22Rv1 (cell line): ENCODE measurements around the gene PSMC3.

Source experiments
- H3K27ac ChIP-seq: fragments of 450-650 bp; 2 replicates; pipeline ENCODE4 v1.5.1; 2017
- CTCF ChIP-seq: fragments of 450-650 bp; IDR thresholded peaks from 2 replicates; pipeline ENCODE4 v1.5.1; 2017; ENCODE audit warnings: mild to moderate bottlenecking
- ZFX ChIP-seq: fragments of 450-650 bp; IDR thresholded peaks from 2 replicates; pipeline ENCODE4 v1.6.1; 2017; ENCODE audit warnings: antibody characterized with exemption, borderline replicate concordance

The PSMC3 gene

GRCh38 chr11:47393163-47394049 lies 32.8 kb downstream of the PSMC3 start:
- H3K27ac ChIP-seq, result no peak overlapping the region
- no peak for TF ChIP-seq ZFX
- TF ChIP-seq CTCF, result no peak

GRCh38 chr11:47392546-47393162 lies 33.6 kb downstream of the PSMC3 start:
- H3K27ac ChIP-seq, result no peak overlapping the region
- TF ChIP-seq CTCF, result no peak
- TF ChIP-seq ZFX, result no peak

- no peak for TF ChIP-seq ZFX
- no peak for TF ChIP-seq CTCF
- no peak overlapping the region for H3K27ac ChIP-seq
These were observed 34.4 kb downstream of the PSMC3 start for GRCh38 chr11:47391711-47392432.

- TF ChIP-seq CTCF (no peak), ZFX (no peak)
These were observed 35.1 kb downstream of the PSMC3 start for GRCh38 chr11:47391077-47391583.

GRCh38 chr11:47390422-47390760 lies 35.8 kb downstream of the PSMC3 start:
- TF ChIP-seq ZFX, result no peak
- TF ChIP-seq CTCF, result no peak
- H3K27ac ChIP-seq, result no peak overlapping the region

More at GRCh38 chr11:47391077-47391583, 35.1 kb downstream of the PSMC3 start:
- H3K27ac ChIP-seq, result no peak overlapping the region

GRCh38 chr11:47389577-47390421 lies 36.4 kb downstream of the PSMC3 start:
- TF ChIP-seq ZFX, result no peak
- H3K27ac ChIP-seq, result no peak overlapping the region
